ENCODE data around the gene PILRA. TPM values are rescaled to one million over a fixed set of nuclear protein-coding genes. Genes with fewer than 3 reads are reported as not detected.
"Not testable (repeated sequence)": the region's sequence is repeated elsewhere in the genome, so short reads cannot be mapped to it uniquely, and the experiment has no call there.

Gene PILRA
- total RNA-seq, result under 1 TPM; 0.80 to 0.90 TPM

DNA sequence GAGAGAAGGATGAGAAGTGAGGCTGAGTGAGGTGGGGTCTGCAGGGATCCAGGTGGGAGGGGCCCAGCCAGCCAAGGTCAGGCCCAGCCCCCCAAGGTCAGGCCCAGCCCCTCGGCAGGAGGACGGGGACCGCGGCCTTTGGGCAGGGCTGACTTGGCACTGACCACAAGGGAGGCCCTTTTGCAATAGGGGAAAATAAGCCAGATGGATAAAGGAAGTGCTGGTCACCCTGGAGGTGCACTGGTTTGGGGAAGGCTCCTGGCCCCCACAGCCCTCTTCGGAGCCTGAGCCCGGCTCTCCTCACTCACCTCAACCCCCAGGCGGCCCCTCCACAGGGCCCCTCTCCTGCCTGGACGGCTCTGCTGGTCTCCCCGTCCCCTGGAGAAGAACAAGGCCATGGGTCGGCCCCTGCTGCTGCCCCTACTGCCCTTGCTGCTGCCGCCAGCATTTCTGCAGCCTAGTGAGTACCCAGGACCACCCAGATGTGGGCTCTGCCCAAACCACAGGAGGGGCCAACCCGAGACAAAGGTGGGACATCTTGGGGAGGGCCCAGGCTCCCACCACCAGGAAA, at the start of gene PILRA:
TSS of gene PILRA (plus strand) at position 227 of the 571 bp plus-strand sequence. CDS start at position 397, 170 bp downstream.
- ATAC-seq (no peak), DNase-seq (no peak)
- H3K27ac Mint-ChIP-seq, result peak within 1 kb of the TSS; percentile 78
- CTCF ChIA-PET, result no interaction called here
- no peaks in the 10 kb centered on the region for H3K27me3 Mint-ChIP-seq
- intact Hi-C loops (cut with DNase I, micrococcal nuclease), result no loop called here
- POLR2A ChIA-PET, result no interaction called here
- H3K36me3 Mint-ChIP-seq (ENCODE audit: low read depth), result peaks cover 2% of the 10 kb centered on the region
- H3K4me3 Mint-ChIP-seq, result no peak within 1 kb of the TSS
- H3K9me3 Mint-ChIP-seq (ENCODE audit: low read depth), result no peaks in the 10 kb centered on the region
- peaks cover 11% of the 10 kb centered on the region for H3K4me1 Mint-ChIP-seq

DNA sequence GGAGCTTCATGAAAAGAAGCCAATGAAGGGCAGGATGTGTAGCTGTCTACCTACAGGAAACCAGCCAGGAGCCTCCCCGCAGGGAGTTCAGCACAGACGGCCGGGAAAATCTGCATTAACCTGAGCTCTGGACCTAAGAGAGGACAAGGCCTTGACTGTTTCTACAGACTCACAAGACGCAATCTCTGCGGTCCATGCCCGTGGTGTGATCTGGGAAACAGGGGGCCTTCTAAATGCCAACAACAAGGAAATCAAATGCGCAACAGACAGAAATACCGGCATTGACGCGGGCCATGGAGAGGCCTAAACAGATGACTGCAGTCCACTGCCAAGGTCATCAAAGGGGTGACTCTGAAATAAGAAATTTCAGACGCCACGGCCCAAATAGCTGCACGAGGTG, 49.1 kb upstream of the PILRA start:
- H3K4me1 Mint-ChIP-seq; H3K4me3 Mint-ChIP-seq; intact Hi-C loops (cut with DNase I, micrococcal nuclease); POLR2A ChIA-PET; H3K27ac Mint-ChIP-seq; H3K9me3 Mint-ChIP-seq (ENCODE audit: low read depth); H3K27me3 Mint-ChIP-seq; DNase-seq; ATAC-seq; CTCF ChIA-PET: not testable (repeated sequence)
- H3K36me3 Mint-ChIP-seq (ENCODE audit: low read depth), result peaks cover 30% of the 10 kb centered on the region

DNA sequence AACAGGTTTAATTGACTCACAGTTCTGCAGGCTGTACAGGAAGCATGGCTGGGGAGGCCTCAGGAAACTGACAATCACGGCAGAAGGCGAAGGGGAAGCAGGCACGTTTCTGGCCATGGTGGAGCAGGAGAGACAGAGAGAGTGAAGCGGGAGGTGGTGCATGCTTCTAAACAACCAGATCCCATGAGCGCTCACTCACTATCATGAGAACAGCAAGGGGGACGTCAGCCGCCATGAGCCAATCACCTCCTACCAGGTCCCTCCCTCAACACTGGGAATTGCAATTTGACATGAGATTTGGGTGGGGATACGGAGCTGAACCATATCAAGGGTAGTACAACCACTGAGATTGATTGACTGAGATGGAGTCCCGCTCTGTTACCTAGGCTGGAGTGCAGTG, 47.6 kb upstream of the PILRA start:
- H3K9me3 Mint-ChIP-seq (ENCODE audit: low read depth); H3K27ac Mint-ChIP-seq; DNase-seq; CTCF ChIA-PET; H3K27me3 Mint-ChIP-seq; intact Hi-C loops (cut with DNase I, micrococcal nuclease); H3K4me1 Mint-ChIP-seq; H3K4me3 Mint-ChIP-seq; ATAC-seq; POLR2A ChIA-PET: not testable (repeated sequence)
- H3K36me3 Mint-ChIP-seq (ENCODE audit: low read depth), result peaks cover 19% of the 10 kb centered on the region

DNA sequence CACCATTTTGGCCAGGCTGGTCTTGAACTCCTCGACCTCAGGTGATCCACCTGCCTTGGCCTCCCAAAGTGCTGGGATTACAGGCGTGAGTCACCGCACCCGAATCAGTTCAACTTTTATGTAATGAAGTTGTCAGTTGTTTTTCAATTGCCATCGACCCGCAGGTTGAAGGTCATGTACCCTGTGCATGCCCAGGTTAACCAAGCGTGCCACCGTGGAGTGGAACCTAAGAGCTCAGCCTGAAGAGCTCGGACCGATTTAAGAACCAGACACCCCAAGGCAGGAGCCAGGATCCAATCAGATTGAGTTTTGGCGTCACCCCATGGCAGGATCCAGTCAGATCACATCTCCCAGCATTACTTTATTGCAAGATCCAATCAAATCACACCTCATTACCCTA, 46.4 kb upstream of the PILRA start:
- H3K4me1 Mint-ChIP-seq; intact Hi-C loops (cut with DNase I, micrococcal nuclease); H3K4me3 Mint-ChIP-seq; H3K9me3 Mint-ChIP-seq (ENCODE audit: low read depth); H3K27ac Mint-ChIP-seq; ATAC-seq; POLR2A ChIA-PET; DNase-seq; H3K27me3 Mint-ChIP-seq: not testable (repeated sequence)
- CTCF ChIA-PET, result interaction anchor here (0.6 kb wide), 1 partner anchor 178 kb away, joined by 3 read pairs; the partner anchor contains the start of gene LAMTOR4
- peaks cover 18% of the 10 kb centered on the region for H3K36me3 Mint-ChIP-seq (ENCODE audit: low read depth)

DNA sequence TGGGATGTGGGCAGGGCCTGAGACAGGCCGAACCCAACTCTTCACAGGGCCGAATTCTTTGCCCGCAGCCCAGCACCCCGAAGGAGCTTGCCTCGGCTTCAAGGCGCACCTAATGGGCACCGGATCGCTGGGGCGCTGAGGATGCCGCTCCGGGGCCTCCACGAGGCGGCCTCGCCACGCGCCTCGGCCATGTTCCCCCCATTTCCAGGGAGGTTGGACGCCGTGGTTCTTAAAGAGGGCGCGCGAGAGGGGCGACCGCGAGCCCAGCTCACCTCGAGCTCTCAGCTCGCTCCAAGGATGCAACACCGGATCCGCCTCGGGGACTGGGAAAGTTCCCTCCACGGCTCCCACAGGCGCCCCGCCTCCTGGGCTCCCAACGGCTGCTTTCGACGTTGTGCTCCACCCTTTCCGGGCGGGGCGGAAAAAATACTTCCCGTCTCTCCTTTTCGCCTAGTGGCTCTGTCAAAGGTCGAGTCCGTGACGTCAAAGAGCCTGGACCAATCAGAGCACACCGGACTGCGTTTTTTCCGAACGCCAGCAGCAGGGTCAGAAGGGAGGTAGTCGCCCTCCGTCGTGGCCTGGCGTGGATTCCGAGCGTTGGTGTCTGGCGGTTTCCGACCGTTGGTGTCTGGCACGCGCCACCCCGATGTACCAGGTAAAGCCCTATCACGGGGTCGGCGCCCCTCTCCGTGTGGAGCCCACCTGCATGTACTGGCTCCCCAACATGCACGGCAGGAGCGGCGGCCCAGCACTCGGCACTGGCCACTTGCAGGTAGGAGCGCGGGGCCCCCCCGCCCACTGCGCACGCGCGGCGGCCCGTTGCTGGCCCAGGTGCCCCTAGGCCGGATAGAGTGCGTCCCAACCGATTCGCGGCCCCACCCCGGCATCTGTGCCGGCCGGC, 37.5 kb upstream of the PILRA start:
- Mint-ChIP-seq H3K36me3 (ENCODE audit: low read depth) (peaks cover 22% of the 10 kb centered on the region), H3K4me3 (peak overlapping the region; percentile 93), H3K27ac (peak overlapping the region; percentile 85), H3K4me1 (peaks cover 26% of the 10 kb centered on the region)
- H3K27me3 Mint-ChIP-seq; H3K9me3 Mint-ChIP-seq (ENCODE audit: low read depth); POLR2A ChIA-PET: not testable (repeated sequence)
- CTCF ChIA-PET, result interaction anchor here (0.7 kb wide), 1 partner anchor 71 kb away, joined by 3 read pairs; no protein-coding TSS in a partner anchor
- ATAC-seq, result peak; percentile 95
- intact Hi-C loops (cut with DNase I, micrococcal nuclease), result loop anchor here in 1 of 2 experiments (1.0 to 5.0 kb wide), 6 partner anchors 8 to 339 kb away; partner anchors contain the start of genes FBXO24, LAMTOR4, LRCH4 and ZCWPW1
- peak; percentile 89 for DNase-seq

DNA sequence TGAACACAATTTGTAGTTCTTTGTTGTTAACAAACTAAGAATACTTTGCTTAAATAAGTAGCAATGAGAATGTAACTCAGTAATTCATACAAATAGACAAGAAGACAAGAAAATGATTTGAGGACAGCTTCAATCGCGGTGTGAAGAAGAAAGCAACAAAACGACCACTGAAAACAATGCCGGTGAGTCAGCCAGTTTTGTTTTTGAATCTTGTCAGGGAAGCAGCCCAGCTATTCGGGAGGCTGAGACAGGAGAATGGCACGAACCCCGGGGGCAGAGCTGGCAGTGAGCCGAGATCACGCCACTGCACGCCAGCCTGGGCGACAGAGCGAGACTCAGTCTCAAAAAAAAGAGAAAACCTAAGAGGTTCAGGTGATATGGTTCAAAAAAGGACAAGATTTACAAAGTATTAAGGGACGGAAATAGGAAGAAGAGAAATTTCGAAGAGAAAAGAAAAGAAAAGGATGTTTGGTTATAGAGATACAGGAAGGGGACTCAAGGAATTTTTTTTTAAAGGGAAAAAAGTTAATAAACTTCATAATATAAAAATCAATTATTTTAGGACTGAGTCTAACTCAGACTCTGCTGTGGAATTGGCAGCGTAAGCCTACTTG, 35.1 kb upstream of the PILRA start:
- H3K27me3 Mint-ChIP-seq; H3K9me3 Mint-ChIP-seq (ENCODE audit: low read depth); H3K4me3 Mint-ChIP-seq; DNase-seq; POLR2A ChIA-PET; ATAC-seq; CTCF ChIA-PET: not testable (repeated sequence)
- intact Hi-C loops (cut with DNase I, micrococcal nuclease), result loop anchor here in 1 of 2 experiments (5.0 kb wide), 1 partner anchor 256 kb away; the partner anchor contains the start of gene ZNF3
- H3K4me1 Mint-ChIP-seq, result peaks cover 40% of the 10 kb centered on the region
- H3K36me3 Mint-ChIP-seq (ENCODE audit: low read depth), result peaks cover 38% of the 10 kb centered on the region
- peak overlapping the region; percentile 9 for H3K27ac Mint-ChIP-seq

DNA sequence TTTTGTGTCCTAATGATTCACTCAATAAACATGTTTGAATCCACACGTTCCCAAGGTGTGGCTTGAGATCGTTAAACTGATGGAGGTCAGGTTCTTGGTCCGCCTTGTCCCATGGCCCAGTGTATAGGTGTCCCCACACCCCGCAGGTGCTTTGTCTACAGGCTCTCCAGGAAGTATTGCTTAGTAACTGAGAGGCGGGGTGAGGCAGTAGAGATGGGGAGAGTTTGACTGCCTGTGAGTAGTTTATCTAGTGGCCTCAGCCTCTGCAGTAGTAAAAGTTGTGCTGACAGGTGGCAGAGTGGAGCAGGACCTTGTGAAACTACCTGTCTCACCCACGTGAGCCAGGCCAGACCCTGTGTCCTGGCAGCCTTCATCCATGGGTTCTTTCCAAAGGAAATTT, 32.0 kb upstream of the PILRA start:
- POLR2A ChIA-PET; H3K4me3 Mint-ChIP-seq; H3K9me3 Mint-ChIP-seq (ENCODE audit: low read depth); CTCF ChIA-PET; H3K27me3 Mint-ChIP-seq; DNase-seq; ATAC-seq: not testable (repeated sequence)
- intact Hi-C loops (cut with DNase I, micrococcal nuclease), result loop anchor here in 1 of 2 experiments (10.0 kb wide), 1 partner anchor 196 kb away; the partner anchor contains the start of gene LAMTOR4
- Mint-ChIP-seq H3K36me3 (ENCODE audit: low read depth) (peaks cover 46% of the 10 kb centered on the region), H3K4me1 (peaks cover 48% of the 10 kb centered on the region), H3K27ac (peak overlapping the region; percentile 15)

DNA sequence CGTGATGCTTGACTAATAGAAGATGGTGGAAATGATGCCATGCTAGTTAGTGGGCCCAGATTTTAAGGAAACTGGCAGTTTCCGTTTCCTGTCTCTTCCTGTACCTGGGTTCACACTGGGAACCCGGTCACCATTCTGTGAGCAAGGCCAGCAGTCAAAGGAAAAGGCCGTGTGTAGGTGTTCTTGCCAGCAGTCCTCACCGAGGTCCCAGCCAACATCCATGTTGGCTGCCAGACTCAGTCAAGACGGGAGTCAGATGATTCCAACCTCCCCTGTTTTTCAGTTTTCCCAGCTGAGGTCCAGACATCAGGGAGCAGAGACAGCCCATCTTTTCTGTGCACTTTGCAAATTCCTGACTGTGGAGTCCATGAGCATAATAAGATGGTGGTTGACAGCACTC, 30.5 kb upstream of the PILRA start:
- POLR2A ChIA-PET, result no interaction called here
- Mint-ChIP-seq H3K4me3 (no peak overlapping the region), H3K36me3 (ENCODE audit: low read depth) (peaks cover 56% of the 10 kb centered on the region), H3K4me1 (peaks cover 44% of the 10 kb centered on the region), H3K9me3 (ENCODE audit: low read depth) (no peaks in the 10 kb centered on the region), H3K27ac (peak overlapping the region; percentile 59), H3K27me3 (no peaks in the 10 kb centered on the region)
- no peak for ATAC-seq
- CTCF ChIA-PET, result interaction anchor here (0.6 kb wide), 1 partner anchor 1062 kb away, joined by 3 read pairs; no protein-coding TSS in a partner anchor
- intact Hi-C loops (cut with DNase I, micrococcal nuclease), result loop anchor here in 1 of 2 experiments (10.0 kb wide), 1 partner anchor 198 kb away; the partner anchor contains the start of gene LAMTOR4
- DNase-seq, result no peak

DNA sequence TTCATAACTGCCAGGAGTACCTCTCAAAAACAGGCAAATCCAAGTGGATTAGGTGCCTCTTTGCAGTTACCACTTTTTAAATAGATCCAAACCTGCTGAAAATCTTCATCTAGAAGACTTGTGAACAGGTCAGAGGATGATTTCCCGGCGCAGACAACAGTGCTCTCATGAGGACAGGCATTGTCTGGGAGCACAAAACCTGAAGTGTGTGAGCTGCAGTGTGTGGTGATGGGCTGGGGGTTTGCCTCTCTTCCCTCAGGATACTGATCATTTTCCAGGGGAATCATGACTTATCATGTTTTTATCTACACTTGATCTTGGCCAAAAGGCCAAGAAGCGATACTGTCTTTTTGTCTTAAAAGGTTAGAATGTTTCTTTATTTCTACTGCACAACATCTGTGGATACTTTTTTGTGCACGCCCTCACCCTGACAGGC, 29.1 kb upstream of the PILRA start:
- not testable (repeated sequence) for ATAC-seq; DNase-seq; H3K9me3 Mint-ChIP-seq (ENCODE audit: low read depth); H3K27me3 Mint-ChIP-seq
- Mint-ChIP-seq H3K4me1 (peaks cover 36% of the 10 kb centered on the region), H3K36me3 (ENCODE audit: low read depth) (peaks cover 57% of the 10 kb centered on the region), H3K27ac (peak overlapping the region; percentile 91), H3K4me3 (peak overlapping the region; percentile 70)
- CTCF ChIA-PET, result interaction anchor here (0.6 to 2.2 kb wide), 3 partner anchors 69 to 262 kb away, joined by 3 to 7 read pairs (median 3); no protein-coding TSS in a partner anchor
- POLR2A ChIA-PET, result interaction anchor here (0.5 to 1.0 kb wide), 6 partner anchors 10 to 421 kb away, joined by 3 to 6 read pairs (median 3); partner anchors contain the start of genes LAMTOR4 and MOSPD3
- intact Hi-C loops (cut with DNase I, micrococcal nuclease), result loop anchor here (1.0 to 10.0 kb wide), 6 partner anchors 8 to 225 kb away; partner anchors contain the start of genes CNPY4 (in 1 of the 2), LAMTOR4 (in 1 of the 2), MBLAC1 (in 1 of the 2) and MEPCE (in 1 of the 2)

DNA sequence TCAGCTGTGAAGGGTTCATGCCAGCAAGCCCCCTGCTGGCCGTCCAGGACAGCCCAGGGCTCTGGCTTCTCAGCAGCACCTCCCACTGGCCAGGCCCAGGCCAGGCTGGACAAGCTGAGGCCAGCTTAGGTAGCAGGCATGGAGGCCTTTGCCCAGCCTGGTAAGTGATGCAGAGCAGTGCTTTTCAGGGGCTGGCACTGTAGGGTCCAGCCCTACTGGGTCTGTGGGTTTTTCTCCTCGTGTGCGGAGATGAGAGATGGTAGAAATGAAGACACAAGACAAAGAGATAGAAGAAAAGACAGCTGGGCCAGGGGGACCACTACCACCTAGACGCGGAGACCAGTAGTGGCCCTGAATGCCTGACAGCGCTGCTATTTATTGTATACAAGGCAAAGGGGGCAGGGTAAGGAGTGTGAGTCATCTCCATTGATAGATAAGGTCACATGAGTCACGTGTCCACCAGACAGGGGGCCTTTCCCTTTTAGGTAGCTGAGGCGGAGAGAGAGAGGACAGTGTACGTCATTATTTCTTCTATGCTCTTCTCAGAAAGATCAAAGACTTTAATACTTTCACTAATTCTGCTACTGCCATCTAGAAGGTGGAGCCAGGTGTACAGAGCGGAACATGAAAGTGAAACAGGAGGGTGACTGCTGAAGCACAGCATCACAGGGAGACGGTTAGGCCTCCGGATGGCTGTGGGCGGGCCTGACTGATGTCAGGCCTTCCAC, 28.6 kb upstream of the PILRA start:
- H3K27ac Mint-ChIP-seq, result peak overlapping the region; percentile 91
- ChIA-PET CTCF (interaction anchor here (0.6 to 2.2 kb wide), 6 partner anchors 49 to 263 kb away, joined by 3 to 7 read pairs (median 3); no protein-coding TSS in a partner anchor), POLR2A (interaction anchor here (0.5 to 1.0 kb wide), 7 partner anchors 10 to 422 kb away, joined by 3 to 6 read pairs (median 3); partner anchors contain the start of genes LAMTOR4 and MOSPD3)
- not testable (repeated sequence) for H3K27me3 Mint-ChIP-seq; H3K9me3 Mint-ChIP-seq (ENCODE audit: low read depth)
- H3K4me3 Mint-ChIP-seq, result peak overlapping the region; percentile 70
- intact Hi-C loops (cut with DNase I, micrococcal nuclease), result loop anchor here (1.0 to 10.0 kb wide), 8 partner anchors 8 to 225 kb away; partner anchors contain the start of genes LAMTOR4 (in 2 of the 2), CNPY4 (in 1 of the 2), MBLAC1 (in 1 of the 2) and MEPCE (in 1 of the 2)
- H3K36me3 Mint-ChIP-seq (ENCODE audit: low read depth), result peaks cover 59% of the 10 kb centered on the region
- peaks cover 35% of the 10 kb centered on the region for H3K4me1 Mint-ChIP-seq
- ATAC-seq (peak; percentile 92), DNase-seq (peak; percentile 87)
